Activated B cell treated with CpG ODN at 0.5 μM for 24 hours (primary cell): ENCODE results near the gene ACTG2. TPM values are rescaled to one million over a fixed set of nuclear protein-coding genes. Genes with fewer than 3 reads are reported as not detected.

ENCODE experiments used
- ATAC-seq: fragments of 200-7000 bp; cut with Tn5 transposase; one replicate; pipeline ENCODE4 v1.10.0; 2021; ENCODE audit warnings: low read depth, mild to moderate bottlenecking, moderate library complexity
- CTCF ChIA-PET: fragments of 350-600 bp; sonication (Branson Sonifier 250); formaldehyde crosslinking; loops from one replicate; lab custom pipeline; 2021; ENCODE audit warnings: antibody characterized with exemption; lab: Charles Lee
- POLR2A ChIA-PET: fragments of 350-600 bp; sonication (Branson Sonifier 250); formaldehyde crosslinking; loops from one replicate; lab custom pipeline; 2021; ENCODE audit warnings: antibody characterized with exemption; lab: Charles Lee
- DNase-seq: peaks from one replicate; pipeline ENCODE4 v3.0.0; 2022
- H3K27ac Mint-ChIP-seq: one replicate; pipeline ENCODE4 v1.8.0; 2020; ENCODE audit warnings: mixed read lengths
- H3K27me3 Mint-ChIP-seq: one replicate; pipeline ENCODE4 v1.8.0; 2021; ENCODE audit warnings: mixed read lengths
- H3K36me3 Mint-ChIP-seq: one replicate; pipeline ENCODE4 v1.8.0; 2021; ENCODE audit warnings: low read depth, mixed read lengths
- H3K4me1 Mint-ChIP-seq: one replicate; pipeline ENCODE4 v1.8.0; 2021; ENCODE audit warnings: mixed read lengths
- H3K4me3 Mint-ChIP-seq: one replicate; pipeline ENCODE4 v1.8.0; 2020; ENCODE audit warnings: mild to moderate bottlenecking, mixed read lengths
- H3K9me3 Mint-ChIP-seq: one replicate; pipeline ENCODE4 v1.8.0; 2020; ENCODE audit warnings: mixed read lengths
- intact Hi-C: fragments of 100-400 bp; cut with micrococcal nuclease; formaldehyde crosslinking; loops from one replicate; pipeline ENCODE4 v1.15.1; 2024
- total RNA-seq: library from RNA; stranded (reverse); gene quantifications from 2 replicates; pipeline ENCODE4 v1.2.3, GENCODE V29; 2022
- TF ChIP-seq, protein P1 (sequence below): fragments of 200-600 bp; IDR thresholded peaks from one replicate; pipeline ENCODE4 v1.8.0; 2022; ENCODE audit warnings: antibody characterized with exemption, mild to moderate bottlenecking

ACTG2 gene
- total RNA-seq, 1 donor from 2014 or later = not detected

DNA sequence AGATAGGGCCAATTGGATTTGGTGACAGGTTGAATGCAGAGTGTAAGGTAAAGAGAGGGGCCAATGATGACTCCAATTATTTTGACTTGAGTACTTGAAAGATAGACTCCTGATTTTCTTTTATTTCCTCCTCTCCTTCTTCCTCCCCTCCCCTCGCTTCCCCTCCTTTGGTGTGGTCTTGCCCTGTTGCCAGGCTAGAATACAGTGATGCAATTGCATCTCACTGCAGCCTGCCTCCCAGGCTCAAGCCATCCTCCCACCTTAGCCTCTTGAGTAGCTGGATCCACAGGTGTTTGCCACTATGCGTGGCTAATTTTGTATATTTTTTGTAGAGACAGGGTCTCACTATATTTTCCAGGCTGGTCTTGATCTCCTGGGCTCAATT, 36.1 kb downstream of the ACTG2 start:
- no peak for DNase-seq
- H3K4me1 Mint-ChIP-seq = peaks cover 73% of the 10 kb centered on the region
- H3K9me3 Mint-ChIP-seq = no peaks in the 10 kb centered on the region
- peaks cover 47% of the 10 kb centered on the region for H3K36me3 Mint-ChIP-seq
- TF ChIP-seq, protein P1, sequence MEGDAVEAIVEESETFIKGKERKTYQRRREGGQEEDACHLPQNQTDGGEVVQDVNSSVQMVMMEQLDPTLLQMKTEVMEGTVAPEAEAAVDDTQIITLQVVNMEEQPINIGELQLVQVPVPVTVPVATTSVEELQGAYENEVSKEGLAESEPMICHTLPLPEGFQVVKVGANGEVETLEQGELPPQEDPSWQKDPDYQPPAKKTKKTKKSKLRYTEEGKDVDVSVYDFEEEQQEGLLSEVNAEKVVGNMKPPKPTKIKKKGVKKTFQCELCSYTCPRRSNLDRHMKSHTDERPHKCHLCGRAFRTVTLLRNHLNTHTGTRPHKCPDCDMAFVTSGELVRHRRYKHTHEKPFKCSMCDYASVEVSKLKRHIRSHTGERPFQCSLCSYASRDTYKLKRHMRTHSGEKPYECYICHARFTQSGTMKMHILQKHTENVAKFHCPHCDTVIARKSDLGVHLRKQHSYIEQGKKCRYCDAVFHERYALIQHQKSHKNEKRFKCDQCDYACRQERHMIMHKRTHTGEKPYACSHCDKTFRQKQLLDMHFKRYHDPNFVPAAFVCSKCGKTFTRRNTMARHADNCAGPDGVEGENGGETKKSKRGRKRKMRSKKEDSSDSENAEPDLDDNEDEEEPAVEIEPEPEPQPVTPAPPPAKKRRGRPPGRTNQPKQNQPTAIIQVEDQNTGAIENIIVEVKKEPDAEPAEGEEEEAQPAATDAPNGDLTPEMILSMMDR = no peak
- ChIA-PET POLR2A (no interaction called here), CTCF (no interaction called here)
- H3K4me3 Mint-ChIP-seq = peak overlapping the region; percentile 39
- peak overlapping the region; percentile 30 for H3K27ac Mint-ChIP-seq
- intact Hi-C loops = loop anchor here (5.0 to 10.0 kb wide), 2 partner anchors 697 to 726 kb away; partner anchors contain the start of genes CCT7, PRADC1 and SEMA4F
- ATAC-seq = no peak
- H3K27me3 Mint-ChIP-seq = no peaks in the 10 kb centered on the region

DNA sequence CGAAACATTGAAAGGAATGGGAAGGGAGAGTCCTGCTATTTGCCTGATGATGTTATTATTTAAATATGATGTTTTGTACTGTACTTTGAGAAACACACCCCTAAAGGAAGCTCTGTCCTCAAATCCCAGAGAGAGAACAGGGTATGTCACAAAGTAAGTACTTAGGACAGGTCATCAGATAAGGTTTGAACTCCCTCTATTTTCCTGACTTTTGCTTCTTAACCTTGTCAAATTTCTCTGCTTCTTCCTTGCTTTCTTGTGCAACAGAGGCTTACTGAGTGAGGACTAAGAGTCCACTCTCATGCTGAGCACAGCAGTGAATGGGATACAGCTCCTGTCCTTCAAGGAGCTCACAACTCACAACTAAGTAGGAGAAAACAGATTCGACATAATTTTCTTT, 37.6 kb downstream of the ACTG2 start:
- Mint-ChIP-seq H3K9me3 (no peaks in the 10 kb centered on the region), H3K27me3 (no peaks in the 10 kb centered on the region), H3K4me1 (peaks cover 71% of the 10 kb centered on the region), H3K36me3 (peaks cover 57% of the 10 kb centered on the region), H3K4me3 (no peak overlapping the region), H3K27ac (no peak overlapping the region)
- ATAC-seq = no peak
- ChIA-PET CTCF (no interaction called here), POLR2A (interaction anchor here (0.7 to 1.5 kb wide), 3 partner anchors 55 to 100 kb away, joined by 3 to 11 read pairs (median 4); partner anchors contain the start of gene TET3)
- TF ChIP-seq, protein P1 = no peak
- no peak for DNase-seq
- intact Hi-C loops = no loop called here

DNA sequence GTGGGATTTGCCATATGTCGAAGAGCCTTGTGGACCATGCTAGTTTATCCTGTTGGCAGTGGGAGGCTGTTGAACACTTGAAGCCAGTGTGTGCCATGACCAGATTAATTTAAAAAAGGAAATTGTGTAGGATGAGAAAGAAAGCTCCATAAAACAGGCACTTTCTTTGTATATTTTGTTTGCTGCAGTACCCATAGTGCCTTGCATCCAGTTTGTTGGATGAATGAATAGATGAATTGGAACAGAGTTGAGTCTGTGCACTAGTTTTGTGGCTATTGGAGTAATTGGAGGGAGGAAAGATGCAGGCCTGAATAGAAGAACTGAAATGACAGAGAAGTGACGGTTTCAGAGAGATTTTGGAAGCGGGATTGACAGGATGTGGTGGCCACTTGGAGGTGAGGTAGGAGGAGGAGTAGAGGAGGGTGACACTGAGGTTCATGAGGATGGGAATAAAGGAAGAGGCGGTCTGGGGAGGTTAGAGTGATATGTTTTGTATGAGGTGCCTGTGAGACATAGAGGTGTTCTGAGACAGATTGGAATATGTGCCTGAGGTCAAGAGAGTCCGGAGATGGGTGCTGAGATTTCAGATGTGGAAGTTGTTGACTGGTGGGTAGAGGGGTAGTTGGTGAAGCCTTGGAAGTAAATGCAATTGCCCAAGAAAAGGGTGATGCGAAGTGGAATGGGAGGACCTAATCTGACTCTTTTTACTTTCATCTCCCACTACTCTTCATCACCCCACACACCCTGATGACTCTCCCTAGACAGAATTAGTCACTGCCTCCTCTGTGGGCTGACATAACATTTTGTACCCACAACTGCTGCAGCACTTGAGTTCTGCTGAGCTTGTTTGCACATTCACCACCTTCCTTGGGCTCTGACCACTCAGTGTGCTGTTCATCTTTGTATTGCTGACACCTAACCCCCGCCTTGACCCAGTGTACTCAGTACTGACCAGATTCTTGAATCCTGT, 39.0 kb downstream of the ACTG2 start:
- ATAC-seq = no peak
- H3K27me3 Mint-ChIP-seq = no peaks in the 10 kb centered on the region
- H3K4me3 Mint-ChIP-seq = no peak overlapping the region
- DNase-seq = no peak
- peak overlapping the region; percentile 24 for H3K27ac Mint-ChIP-seq
- peaks cover 68% of the 10 kb centered on the region for H3K4me1 Mint-ChIP-seq
- TF ChIP-seq, protein P1 = no peak
- no peaks in the 10 kb centered on the region for H3K9me3 Mint-ChIP-seq
- H3K36me3 Mint-ChIP-seq = peaks cover 64% of the 10 kb centered on the region
- ChIA-PET POLR2A (interaction anchor here (0.5 to 1.5 kb wide), 2 partner anchors 95 to 502 kb away, joined by 3 to 5 read pairs; no protein-coding TSS in a partner anchor), CTCF (no interaction called here)
- intact Hi-C loops = no loop called here

DNA sequence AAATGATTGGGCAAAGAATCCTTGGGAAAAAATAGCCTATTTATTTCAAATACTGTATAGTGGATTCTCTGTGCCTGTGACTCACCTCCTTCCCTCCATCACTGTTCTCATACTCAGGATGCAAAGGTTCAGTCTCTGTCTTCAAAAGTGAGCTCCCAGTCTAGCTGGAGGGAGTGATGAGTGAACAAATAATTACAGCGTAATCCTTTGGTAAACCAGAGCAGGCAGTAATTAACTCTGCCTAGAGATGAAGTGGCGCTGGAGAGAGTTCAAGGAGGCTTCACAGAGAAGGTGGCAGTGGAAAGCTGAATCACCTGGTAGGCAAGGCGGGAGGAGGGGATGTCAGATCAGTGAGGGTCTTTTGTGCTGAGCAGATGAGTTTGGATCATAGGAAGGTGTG, 40.4 kb downstream of the ACTG2 start:
- Mint-ChIP-seq H3K4me1 (peaks cover 74% of the 10 kb centered on the region), H3K4me3 (no peak overlapping the region), H3K27me3 (no peaks in the 10 kb centered on the region), H3K36me3 (peaks cover 73% of the 10 kb centered on the region), H3K9me3 (no peaks in the 10 kb centered on the region), H3K27ac (no peak overlapping the region)
- DNase-seq (no peak), ATAC-seq (no peak)
- ChIA-PET POLR2A (interaction anchor here (1.0 kb wide), 2 partner anchors 52 to 482 kb away, joined by 3 read pairs; no protein-coding TSS in a partner anchor), CTCF (no interaction called here)
- TF ChIP-seq, protein P1 = no peak
- intact Hi-C loops = no loop called here

DNA sequence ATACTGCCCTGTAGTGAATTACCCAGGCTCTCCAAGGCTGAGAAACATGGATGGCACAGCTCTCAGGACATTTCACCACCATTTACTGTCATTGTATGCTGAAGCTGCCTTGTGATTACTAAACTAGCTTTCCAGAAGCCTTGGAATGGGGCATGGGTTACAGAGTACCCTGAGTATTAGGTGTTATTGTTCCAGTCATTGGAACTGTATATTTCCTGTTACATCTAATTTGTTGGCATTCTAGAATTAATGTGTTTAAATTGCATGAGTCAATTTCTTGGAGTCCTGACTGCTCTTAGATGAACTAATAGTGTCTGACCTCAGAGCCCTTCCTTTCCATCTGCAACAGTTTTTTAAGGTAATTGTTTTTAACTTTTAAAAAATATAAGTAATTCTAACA, 42.8 kb downstream of the ACTG2 start:
- Mint-ChIP-seq H3K27me3 (no peaks in the 10 kb centered on the region), H3K4me1 (peaks cover 63% of the 10 kb centered on the region), H3K4me3 (no peak overlapping the region), H3K36me3 (peaks cover 80% of the 10 kb centered on the region), H3K9me3 (no peaks in the 10 kb centered on the region), H3K27ac (no peak overlapping the region)
- ATAC-seq (no peak), DNase-seq (no peak)
- CTCF ChIA-PET = interaction anchor here (1.5 kb wide), 1 partner anchor 399 kb away, joined by 3 read pairs; no protein-coding TSS in a partner anchor
- TF ChIP-seq, protein P1 = no peak
- POLR2A ChIA-PET = interaction anchor here (0.7 kb wide), 1 partner anchor 708 kb away, joined by 3 read pairs; no protein-coding TSS in a partner anchor
- intact Hi-C loops = no loop called here
